ENCODE data around the gene HOXD10. TPM values are rescaled to one million over a fixed set of nuclear protein-coding genes. Genes with fewer than 3 reads are reported as not detected.
A peak's percentile ranks its signal among the peaks of the same experiment; 100 is the strongest.

The HOXD10 gene
- total RNA-seq, 4 donors from 2014 or later = 0.31 to 0.67 (median 0.52) TPM; not detected in 1

GRCh38 chr2:176093145-176093897, 23.3 kb upstream of the HOXD10 start:
- TF ChIP-seq POLR2AphosphoS5 (IDR thresholded peaks at IDR 0.05) (no peak), CTCF (IDR thresholded peaks at IDR 0.05) (no peak), EP300 (IDR thresholded peaks at IDR 0.05) (no peak), POLR2A (IDR thresholded peaks at IDR 0.05) (no peak)
- Histone ChIP-seq H3K4me1 (peaks cover 0 to 47% (median 24%) of the 10 kb centered on the region in 3 donors), H3K4me3 (peak overlapping the region in 1 of 2 donors; percentile 47), H3K27ac (no peak overlapping the region), H3K27me3 (peaks cover 100% of the 10 kb centered on the region), H3K9me3 (no peaks in the 10 kb centered on the region), H3K36me3 (no peaks in the 10 kb centered on the region)
- 6% methylated on average over 5 to 7 of the region's 53 CpGs for WGBS, 2 donors (ENCODE audit: low coverage in 1 of 2)
- ATAC-seq = no peak

GRCh38 chr2:176093898-176094249, 22.7 kb upstream of the HOXD10 start:
- WGBS, 2 donors (ENCODE audit: low coverage in 1 of 2) = 5 to 14% methylated on average over 5 to 8 of the region's 8 CpGs
- no peak for TF ChIP-seq POLR2AphosphoS5 (IDR thresholded peaks at IDR 0.05)
- no peak for TF ChIP-seq POLR2A (IDR thresholded peaks at IDR 0.05)
- TF ChIP-seq EP300 (IDR thresholded peaks at IDR 0.05) = no peak
- Histone ChIP-seq H3K36me3 (no peaks in the 10 kb centered on the region), H3K27ac (no peak overlapping the region), H3K4me1 (peaks cover 0 to 48% (median 24%) of the 10 kb centered on the region in 3 donors), H3K27me3 (peaks cover 100% of the 10 kb centered on the region), H3K9me3 (no peaks in the 10 kb centered on the region), H3K4me3 (no peak overlapping the region)
- ATAC-seq = no peak

GRCh38 chr2:176094349-176094748, 22.2 kb upstream of the HOXD10 start:
- Histone ChIP-seq H3K4me3 (no peak overlapping the region), H3K27me3 (peaks cover 100% of the 10 kb centered on the region), H3K36me3 (no peaks in the 10 kb centered on the region), H3K9me3 (no peaks in the 10 kb centered on the region), H3K27ac (no peak overlapping the region), H3K4me1 (peaks cover 0 to 49% (median 24%) of the 10 kb centered on the region in 3 donors)
- ATAC-seq = no peak
- no peak for TF ChIP-seq EP300 (IDR thresholded peaks at IDR 0.05)
- WGBS, 2 donors (ENCODE audit: low coverage in 1 of 2) = 3 to 4% methylated on average over 8 to 12 of the region's 12 CpGs

GRCh38 chr2:176095421-176095820, 21.2 kb upstream of the HOXD10 start:
- Histone ChIP-seq H3K4me1 (peaks cover 0 to 60% (median 24%) of the 10 kb centered on the region in 3 donors), H3K36me3 (no peaks in the 10 kb centered on the region), H3K27ac (no peak overlapping the region), H3K27me3 (peaks cover 100% of the 10 kb centered on the region), H3K4me3 (no peak overlapping the region), H3K9me3 (no peaks in the 10 kb centered on the region)
- ATAC-seq = no peak
- WGBS, 2 donors (ENCODE audit: low coverage in 1 of 2) = 7 to 14% methylated on average over 3 to 5 of the region's 5 CpGs
- TF ChIP-seq POLR2A (IDR thresholded peaks at IDR 0.05) = no peak
- no peak for TF ChIP-seq EP300 (IDR thresholded peaks at IDR 0.05)
- TF ChIP-seq CTCF (IDR thresholded peaks at IDR 0.05) = no peak
- no peak for TF ChIP-seq POLR2AphosphoS5 (IDR thresholded peaks at IDR 0.05)

- Histone ChIP-seq H3K4me1 (peaks cover 0 to 62% (median 24%) of the 10 kb centered on the region in 3 donors), H3K4me3 (peak overlapping the region in 1 of 2 donors; percentile 46)
Measured at GRCh38 chr2:176096243-176096985, 20.2 kb upstream of the HOXD10 start.

GRCh38 chr2:176096986-176097819, 19.4 kb upstream of the HOXD10 start:
- H3K4me3 ChIP-seq = peak overlapping the region; percentile 5 to 46
- peak in 3 of 4 experiments; percentile 54 to 88 (median 61) for TF ChIP-seq CTCF (IDR thresholded peaks at IDR 0.05)
- no peak for TF ChIP-seq POLR2AphosphoS5 (IDR thresholded peaks at IDR 0.05)
- H3K9me3 ChIP-seq = no peaks in the 10 kb centered on the region
- peaks cover 0 to 57% (median 24%) of the 10 kb centered on the region in 3 donors for H3K4me1 ChIP-seq
- peaks cover 100% of the 10 kb centered on the region for H3K27me3 ChIP-seq
- no peaks in the 10 kb centered on the region for H3K36me3 ChIP-seq
- 3% methylated on average over 23 to 42 of the region's 45 CpGs for WGBS, 2 donors (ENCODE audit: low coverage in 1 of 2)
- no peak overlapping the region for H3K27ac ChIP-seq
- ATAC-seq = peak; percentile 69

More at GRCh38 chr2:176096243-176096985, 20.2 kb upstream of the HOXD10 start:
- Histone ChIP-seq H3K27me3 (peaks cover 100% of the 10 kb centered on the region), H3K36me3 (no peaks in the 10 kb centered on the region), H3K9me3 (no peaks in the 10 kb centered on the region), H3K27ac (no peak overlapping the region)
- ATAC-seq = no peak
- 11 to 17% methylated on average over 8 to 13 of the region's 16 CpGs for WGBS, 2 donors (ENCODE audit: low coverage in 1 of 2)
- TF ChIP-seq EP300 (IDR thresholded peaks at IDR 0.05) = no peak

Measured in gastroesophageal sphincter (tissue), 4 donors.